HAP-1 (cell line): Measurements from ENCODE around the gene ABCC1.
"Not testable (repeated sequence)": the region's sequence is repeated elsewhere in the genome, so short reads cannot be mapped to it uniquely, and the experiment has no call there.

ENCODE experiments used
- DNase-seq, 2 experiments: peaks; one replicate each; pipeline ENCODE4 v3.0.0-alpha.2; 2016 to 2020; ENCODE audit warnings: low spot score in 2 of 2
- H3K27me3 ChIP-seq: fragments of 250-450 bp; sonication (Bioruptor Pico); 2 replicates; pipeline ENCODE4 v1.5.1; 2020; ENCODE audit warnings: low read depth, mild to moderate bottlenecking, moderate library complexity
- H3K36me3 ChIP-seq: fragments of 250-450 bp; sonication (Bioruptor Pico); replicated peaks from 2 replicates; pipeline ENCODE4 v1.5.1; 2020; ENCODE audit warnings: mild to moderate bottlenecking
- H3K4me1 ChIP-seq: fragments of 250-450 bp; sonication (Bioruptor Pico); 2 replicates; pipeline ENCODE4 v1.5.1; 2020; ENCODE audit warnings: mild to moderate bottlenecking
- H3K4me3 ChIP-seq: fragments of 250-450 bp; sonication (Bioruptor Pico); 2 replicates; pipeline ENCODE4 v1.5.1; 2020; ENCODE audit warnings: mild to moderate bottlenecking, moderate library complexity
- H3K9me3 ChIP-seq: fragments of 250-450 bp; sonication (Bioruptor Pico); 2 replicates; pipeline ENCODE4 v1.5.1; 2020; ENCODE audit warnings: mild to moderate bottlenecking, moderate library complexity
- in situ Hi-C: fragments of 300-500 bp; cut with MboI; formaldehyde crosslinking; loops from 3 replicates; pipeline ENCODE4 v1.14.3; 2020; ENCODE audit warnings: low sequenced_read_pairs, inconsistent platforms, mixed read lengths

Gene ABCC1

GRCh38 chr16:16099320-16099719 is 149.9 kb downstream of the ABCC1 start:
- peaks cover 48% of the 10 kb centered on the region for H3K36me3 ChIP-seq
- no peak for DNase-seq
- in situ Hi-C loops = no loop called here

GRCh38 chr16:16100631-16101030 is 151.2 kb downstream of the ABCC1 start:
- Histone ChIP-seq H3K4me1 (no peaks in the 10 kb centered on the region), H3K36me3 (peaks cover 43% of the 10 kb centered on the region), H3K4me3 (no peak overlapping the region), H3K9me3 (no peaks in the 10 kb centered on the region), H3K27me3 (no peaks in the 10 kb centered on the region)
- in situ Hi-C loops = no loop called here
- no peak for DNase-seq

More at GRCh38 chr16:16099320-16099719, 149.9 kb downstream of the ABCC1 start:
- Histone ChIP-seq H3K4me3 (no peak overlapping the region), H3K9me3 (no peaks in the 10 kb centered on the region), H3K27me3 (no peaks in the 10 kb centered on the region), H3K4me1 (no peaks in the 10 kb centered on the region)

GRCh38 chr16:16101585-16101984 is 152.2 kb downstream of the ABCC1 start:
- Histone ChIP-seq H3K4me3 (no peak overlapping the region), H3K4me1 (no peaks in the 10 kb centered on the region), H3K9me3 (no peaks in the 10 kb centered on the region), H3K27me3 (no peaks in the 10 kb centered on the region), H3K36me3 (peaks cover 43% of the 10 kb centered on the region)
- no peak for DNase-seq
- in situ Hi-C loops = no loop called here

GRCh38 chr16:16102738-16103137 is 153.3 kb downstream of the ABCC1 start:
- DNase-seq = no peak
- Histone ChIP-seq H3K27me3 (no peaks in the 10 kb centered on the region), H3K9me3 (no peaks in the 10 kb centered on the region), H3K4me1 (no peaks in the 10 kb centered on the region), H3K36me3 (peaks cover 40% of the 10 kb centered on the region), H3K4me3 (no peak overlapping the region)
- in situ Hi-C loops = no loop called here

GRCh38 chr16:16104132-16104803 is 154.9 kb downstream of the ABCC1 start:
- H3K27me3 ChIP-seq, DNase-seq, H3K4me1 ChIP-seq, H3K4me3 ChIP-seq, in situ Hi-C loops, H3K9me3 ChIP-seq: not testable (repeated sequence)
- H3K36me3 ChIP-seq = peaks cover 39% of the 10 kb centered on the region

- in situ Hi-C loops, H3K4me1 ChIP-seq, H3K4me3 ChIP-seq, H3K27me3 ChIP-seq, DNase-seq, H3K9me3 ChIP-seq: not testable (repeated sequence)
- H3K36me3 ChIP-seq = peaks cover 43% of the 10 kb centered on the region
These were observed 155.4 kb downstream of the ABCC1 start for GRCh38 chr16:16104804-16105141.

- Histone ChIP-seq H3K27me3 (no peaks in the 10 kb centered on the region), H3K4me3 (no peak overlapping the region), H3K9me3 (no peaks in the 10 kb centered on the region), H3K36me3 (peaks cover 46% of the 10 kb centered on the region), H3K4me1 (no peaks in the 10 kb centered on the region)
- no peak for DNase-seq
- in situ Hi-C loops = no loop called here
These were observed 156.2 kb downstream of the ABCC1 start for GRCh38 chr16:16105646-16106045.

GRCh38 chr16:16106466-16106865 is 157.1 kb downstream of the ABCC1 start:
- DNase-seq = no peak
- Histone ChIP-seq H3K27me3 (no peaks in the 10 kb centered on the region), H3K9me3 (no peaks in the 10 kb centered on the region), H3K4me3 (no peak overlapping the region), H3K4me1 (no peaks in the 10 kb centered on the region), H3K36me3 (peaks cover 48% of the 10 kb centered on the region)
- in situ Hi-C loops = no loop called here

GRCh38 chr16:16107839-16108238 is 158.4 kb downstream of the ABCC1 start:
- Histone ChIP-seq H3K4me1 (no peaks in the 10 kb centered on the region), H3K4me3 (no peak overlapping the region), H3K9me3 (no peaks in the 10 kb centered on the region), H3K27me3 (no peaks in the 10 kb centered on the region), H3K36me3 (peaks cover 48% of the 10 kb centered on the region)
- no peak for DNase-seq
- in situ Hi-C loops = no loop called here

GRCh38 chr16:16108759-16109158 is 159.3 kb downstream of the ABCC1 start:
- Histone ChIP-seq H3K4me3 (no peak overlapping the region), H3K36me3 (peaks cover 47% of the 10 kb centered on the region), H3K4me1 (no peaks in the 10 kb centered on the region), H3K27me3 (no peaks in the 10 kb centered on the region), H3K9me3 (no peaks in the 10 kb centered on the region)
- DNase-seq = no peak
- in situ Hi-C loops = no loop called here

- in situ Hi-C loops = no loop called here
These were observed 160.2 kb downstream of the ABCC1 start for GRCh38 chr16:16109453-16110110.

GRCh38 chr16:16110111-16110490 is 160.7 kb downstream of the ABCC1 start:
- no peaks in the 10 kb centered on the region for H3K4me1 ChIP-seq
- no peak overlapping the region for H3K4me3 ChIP-seq
- no peaks in the 10 kb centered on the region for H3K9me3 ChIP-seq
- DNase-seq = no peak
- no peaks in the 10 kb centered on the region for H3K27me3 ChIP-seq
- peaks cover 52% of the 10 kb centered on the region for H3K36me3 ChIP-seq
- in situ Hi-C loops = no loop called here

More at GRCh38 chr16:16109453-16110110, 160.2 kb downstream of the ABCC1 start:
- H3K27me3 ChIP-seq = no peaks in the 10 kb centered on the region
- no peak overlapping the region for H3K4me3 ChIP-seq
- no peak for DNase-seq
- H3K4me1 ChIP-seq = no peaks in the 10 kb centered on the region
- no peaks in the 10 kb centered on the region for H3K9me3 ChIP-seq
- H3K36me3 ChIP-seq = peaks cover 47% of the 10 kb centered on the region

GRCh38 chr16:16111639-16112038 is 162.2 kb downstream of the ABCC1 start:
- in situ Hi-C loops = no loop called here
- Histone ChIP-seq H3K4me1 (no peaks in the 10 kb centered on the region), H3K9me3 (no peaks in the 10 kb centered on the region), H3K4me3 (no peak overlapping the region), H3K27me3 (no peaks in the 10 kb centered on the region), H3K36me3 (peaks cover 55% of the 10 kb centered on the region)
- DNase-seq = no peak

- Histone ChIP-seq H3K4me1 (no peaks in the 10 kb centered on the region), H3K27me3 (no peaks in the 10 kb centered on the region), H3K9me3 (no peaks in the 10 kb centered on the region), H3K36me3 (peaks cover 64% of the 10 kb centered on the region), H3K4me3 (no peak overlapping the region)
- in situ Hi-C loops = no loop called here
- no peak for DNase-seq
These were observed 163.1 kb downstream of the ABCC1 start for GRCh38 chr16:16112450-16113053.
